DND-41 (cell line): Measurements from ENCODE around the gene CC2D1A.

Experiments
- CTCF ChIP-seq: IDR thresholded peaks from 2 replicates; pipeline ENCODE4 v1.5.1; 2012; ENCODE audit warnings: borderline replicate concordance, low read length, moderate library complexity, mild to moderate bottlenecking; ENCODE audit not compliant: poor library complexity, severe bottlenecking; ENCODE audit errors: extremely low read depth
- EZH2 ChIP-seq: IDR thresholded peaks from 3 replicates; pipeline ENCODE4 v1.6.1; 2012; ENCODE audit warnings: borderline replicate concordance, low read depth, mild to moderate bottlenecking, moderate library complexity, low read length, inconsistent platforms; ENCODE audit not compliant: severe bottlenecking

- no peak for TF ChIP-seq CTCF
- TF ChIP-seq EZH2, result no peak
These were observed 74.3 kb downstream of the CC2D1A start for GRCh38 chr19:13980340-13980739.
